ENCODE results near the gene RIC3.
"Not testable (repeated sequence)": the region's sequence is repeated elsewhere in the genome, so short reads cannot be mapped to it uniquely, and the experiment has no call there.

Gene RIC3

GRCh38 chr11:8186429-8186828 lies 17.6 kb upstream of the RIC3 start:
- no peak for DNase-seq

DNA sequence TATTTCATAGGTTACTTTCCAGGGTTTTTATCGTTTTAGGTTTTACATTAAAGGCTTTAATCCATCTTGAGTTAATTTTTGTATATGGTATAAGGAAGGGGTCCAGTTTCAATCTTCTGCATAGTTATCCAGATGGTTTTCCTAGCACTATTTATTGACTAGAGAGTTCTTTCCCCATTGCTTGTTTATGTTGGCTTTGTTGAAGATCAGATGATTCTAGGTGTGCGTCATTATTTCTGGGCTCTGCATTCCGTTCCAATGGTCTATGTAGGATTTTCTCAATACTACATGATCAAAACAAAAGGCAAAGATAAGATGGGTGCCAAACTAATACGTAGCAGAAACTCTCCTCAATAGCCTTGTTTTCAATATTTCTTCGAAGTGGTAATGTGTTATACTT lies 14.3 kb upstream of the RIC3 start:
- DNase-seq, result no peak

DNA sequence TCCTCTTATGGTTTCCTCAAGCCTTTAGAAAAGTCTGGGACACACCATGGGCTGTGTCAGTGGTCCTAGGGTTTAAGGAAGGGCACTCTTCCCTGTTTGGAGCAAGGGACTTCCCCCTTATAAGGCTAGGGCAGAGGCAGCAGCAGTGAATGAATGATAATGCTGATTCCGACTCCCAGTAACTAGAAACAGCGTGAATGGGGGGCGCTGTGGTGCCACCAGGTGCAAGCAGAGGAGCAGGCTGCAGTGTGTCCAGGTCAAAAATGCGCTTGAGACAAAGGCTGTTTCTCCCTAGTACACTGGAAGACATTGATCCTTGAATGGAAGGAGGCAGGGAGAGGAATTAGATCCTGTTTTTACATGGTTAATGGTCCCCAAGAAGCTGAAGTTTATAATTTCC lies 11.6 kb upstream of the RIC3 start:
- DNase-seq, result no peak

DNA sequence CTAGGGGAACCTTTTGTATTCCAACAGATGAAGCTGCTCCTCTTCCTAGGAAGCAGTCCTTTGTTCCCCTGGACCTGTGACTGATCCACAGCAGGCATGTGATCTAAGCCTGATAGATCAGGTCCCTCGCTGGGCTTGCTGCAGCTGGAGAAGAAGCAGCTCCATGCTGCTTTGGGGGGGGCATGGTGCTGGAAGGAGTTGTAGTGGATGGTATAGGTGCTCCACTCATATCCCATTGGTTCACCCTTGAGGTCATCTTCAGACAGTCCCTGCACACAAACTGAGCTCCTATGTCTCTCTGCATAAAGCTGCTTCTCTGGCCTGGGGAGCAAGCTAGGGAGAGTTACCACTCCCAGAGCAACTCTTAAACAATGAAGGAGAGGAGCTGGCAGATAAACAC lies 9.5 kb upstream of the RIC3 start:
- no peak for DNase-seq

DNA sequence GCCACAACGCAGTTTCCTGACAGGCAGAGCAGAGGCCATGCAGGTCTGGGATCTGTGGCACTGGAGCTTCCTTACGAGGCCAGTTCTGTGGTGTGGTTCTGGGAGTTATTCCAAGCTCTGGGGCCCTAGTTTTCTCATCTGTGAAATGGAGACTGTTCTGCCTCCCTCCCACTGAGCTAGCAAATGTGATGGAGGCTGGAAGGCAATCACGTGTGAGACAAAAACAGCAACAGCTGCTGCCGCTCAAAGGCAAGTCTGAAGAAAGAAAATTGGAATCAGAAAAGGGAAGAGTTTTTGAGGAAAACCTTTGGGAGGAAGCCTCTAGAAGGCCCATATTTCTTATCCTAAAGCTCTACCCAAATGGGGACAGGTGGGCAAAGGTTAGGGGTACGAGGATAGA lies 8.3 kb upstream of the RIC3 start:
- no peak for DNase-seq

- no peak for DNase-seq
Measured at GRCh38 chr11:8167796-8168195, 1.0 kb downstream of the RIC3 start.

DNA sequence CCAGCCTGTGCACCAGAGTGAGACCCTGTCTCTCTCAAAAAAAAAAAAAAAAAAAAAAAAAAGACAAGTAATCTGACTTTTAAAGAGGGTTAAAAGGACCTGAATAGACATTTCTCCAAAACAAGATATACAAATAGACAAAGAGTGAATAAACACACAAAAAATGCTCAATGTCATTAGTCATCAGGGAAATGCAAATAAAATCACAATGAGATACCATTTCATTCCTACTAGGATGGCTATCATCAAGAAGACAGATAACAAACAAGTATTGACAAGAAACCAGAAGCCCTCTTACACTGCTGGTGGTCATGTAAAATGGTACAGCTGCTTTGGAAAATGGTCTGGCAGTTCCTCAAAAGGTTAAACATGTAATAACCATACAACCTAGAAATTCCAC lies 4.1 kb downstream of the RIC3 start:
- DNase-seq, result no peak

GRCh38 chr11:8161627-8162304 lies 7.1 kb downstream of the RIC3 start:
- DNase-seq, result not testable (repeated sequence)

DNA sequence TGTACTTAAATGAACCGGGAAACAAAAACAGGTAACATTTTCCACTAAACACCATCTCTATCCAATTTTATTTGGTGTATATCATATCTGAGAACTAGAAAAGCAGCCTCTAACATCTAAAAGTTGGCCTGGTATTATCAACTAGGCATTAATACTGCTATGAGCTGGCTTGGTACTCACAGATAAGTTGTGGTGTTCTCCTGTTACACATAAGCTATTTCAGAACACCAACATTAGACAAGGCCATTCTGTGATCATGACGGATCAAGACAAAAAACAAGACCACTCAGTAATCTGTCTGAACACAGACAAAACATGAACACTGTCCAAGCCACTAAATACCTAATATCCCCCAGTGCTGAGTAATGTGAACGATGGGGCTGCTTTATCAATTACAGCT lies 11.9 kb downstream of the RIC3 start:
- no peak for DNase-seq

DNA sequence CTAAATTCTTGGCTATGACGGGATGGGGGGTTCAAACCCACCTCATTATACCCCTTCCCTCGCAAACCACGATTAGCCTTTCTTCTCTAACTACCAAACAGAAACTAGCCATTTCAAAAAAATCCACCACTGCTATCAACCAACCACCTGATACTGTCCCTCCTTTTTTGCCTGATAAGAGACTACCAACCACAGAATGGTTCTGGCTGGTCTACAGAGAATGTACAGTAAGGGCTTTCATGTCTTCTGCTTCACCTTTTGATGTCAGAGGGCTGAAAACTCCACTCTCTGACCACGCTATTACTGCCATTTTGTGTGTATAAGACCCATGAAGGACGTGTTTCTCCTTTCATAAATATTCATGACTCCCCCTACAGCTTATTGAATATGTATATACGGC lies 19.1 kb downstream of the RIC3 start:
- no peak for DNase-seq

DNA sequence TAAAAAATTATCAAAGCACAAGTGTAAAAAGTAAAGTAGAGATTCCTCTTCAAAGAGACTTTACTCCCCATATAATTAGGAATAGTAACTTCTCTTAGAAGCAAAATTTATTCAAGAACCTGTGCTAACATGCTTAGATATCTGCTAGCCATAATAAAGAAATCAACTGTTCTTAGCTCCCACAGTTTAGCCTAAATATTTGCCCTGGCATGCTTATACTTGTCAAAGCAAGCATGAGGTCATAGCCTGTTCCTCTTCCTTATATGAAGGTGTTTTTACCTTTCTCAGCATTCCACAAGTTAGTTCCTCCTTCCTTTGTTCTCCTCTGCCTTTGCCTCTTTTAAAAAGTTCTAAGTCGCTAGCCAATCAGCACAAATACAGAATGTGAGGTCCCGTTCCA lies 30.3 kb downstream of the RIC3 start:
- no peak for DNase-seq

GRCh38 chr11:8127447-8127846 lies 41.4 kb downstream of the RIC3 start:
- no peak for DNase-seq

DNA sequence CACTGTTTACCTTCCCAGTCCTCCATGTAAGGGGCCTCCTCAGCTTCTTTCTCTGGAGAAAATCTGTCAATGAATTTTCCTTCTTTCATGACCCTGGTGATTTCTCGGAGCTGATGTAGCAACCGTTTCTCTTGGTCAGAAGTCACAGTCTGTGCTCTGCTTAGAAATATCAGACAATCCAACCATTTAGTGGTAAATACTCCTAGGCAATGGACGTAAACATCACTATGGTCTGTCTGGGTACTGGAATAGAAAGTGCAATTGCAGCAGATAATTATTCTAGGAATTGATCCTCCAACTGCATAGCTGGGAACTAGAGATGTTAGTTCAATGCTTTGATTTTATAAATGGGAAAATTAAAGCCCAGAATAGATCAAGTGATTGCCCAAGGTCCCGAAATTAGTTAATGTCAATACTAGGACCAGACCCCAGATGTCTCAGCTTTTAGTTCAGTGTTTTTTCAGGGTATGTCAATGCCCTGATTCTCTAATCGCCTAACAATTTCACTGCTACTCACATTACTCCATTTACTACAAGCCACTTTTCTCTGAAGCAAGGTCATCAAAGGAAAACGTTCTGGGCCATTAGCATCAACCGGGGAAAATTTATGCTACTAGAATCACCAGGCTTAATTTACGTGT lies 42.1 kb downstream of the RIC3 start:
- DNase-seq, result no peak

DNA sequence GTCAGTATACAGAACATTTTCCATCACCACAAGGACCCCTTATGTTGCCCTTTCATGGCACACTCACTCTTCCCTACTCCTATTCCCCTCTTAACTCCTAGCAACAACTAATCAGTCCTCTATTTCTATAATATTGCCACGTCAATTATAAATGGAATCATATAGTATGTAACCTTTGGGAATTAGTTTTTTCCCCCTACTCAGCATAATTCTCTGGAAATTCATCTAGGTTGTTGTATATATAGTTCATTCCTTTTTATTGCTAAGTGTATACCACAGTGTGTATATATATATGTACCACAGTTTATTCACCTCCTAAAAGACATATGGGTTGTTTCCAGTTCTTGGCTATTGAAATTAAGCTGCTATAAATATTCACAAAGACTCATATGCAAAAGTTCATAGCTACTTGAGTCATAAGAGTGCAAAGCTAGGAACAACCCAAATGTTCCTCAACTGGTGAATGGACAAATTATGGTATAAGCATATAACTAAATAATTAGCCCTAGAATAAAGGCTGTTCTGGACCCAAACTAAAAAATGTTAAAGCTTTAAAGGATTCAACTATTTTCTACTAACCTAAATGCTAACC lies 46.6 kb downstream of the RIC3 start:
- no peak for DNase-seq

- no peak for DNase-seq
Measured at GRCh38 chr11:8111636-8112035, 57.2 kb downstream of the RIC3 start.

- DNase-seq, result no peak
Measured at GRCh38 chr11:8110396-8110795, 58.4 kb downstream of the RIC3 start.

DNA sequence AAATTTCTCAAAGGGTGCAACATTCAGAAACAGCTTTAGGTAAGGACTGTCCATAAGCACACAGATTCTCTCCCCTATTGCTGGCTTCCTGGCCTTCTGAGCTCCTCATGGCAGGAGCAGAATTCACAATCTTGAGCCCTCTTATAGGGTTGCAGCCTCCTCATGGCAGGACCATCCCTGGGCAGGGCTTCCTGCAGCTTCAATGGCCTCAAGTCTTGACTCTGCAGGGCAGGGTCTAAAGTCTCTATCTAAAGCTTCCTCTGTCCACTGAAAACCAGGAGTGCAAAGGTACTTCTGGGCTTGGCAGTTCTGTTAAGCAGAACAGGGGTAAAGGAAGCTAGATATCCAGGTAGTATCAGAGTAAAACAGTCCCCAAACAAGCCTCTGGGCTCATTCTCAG lies 59.1 kb downstream of the RIC3 start:
- DNase-seq, result no peak

DNA sequence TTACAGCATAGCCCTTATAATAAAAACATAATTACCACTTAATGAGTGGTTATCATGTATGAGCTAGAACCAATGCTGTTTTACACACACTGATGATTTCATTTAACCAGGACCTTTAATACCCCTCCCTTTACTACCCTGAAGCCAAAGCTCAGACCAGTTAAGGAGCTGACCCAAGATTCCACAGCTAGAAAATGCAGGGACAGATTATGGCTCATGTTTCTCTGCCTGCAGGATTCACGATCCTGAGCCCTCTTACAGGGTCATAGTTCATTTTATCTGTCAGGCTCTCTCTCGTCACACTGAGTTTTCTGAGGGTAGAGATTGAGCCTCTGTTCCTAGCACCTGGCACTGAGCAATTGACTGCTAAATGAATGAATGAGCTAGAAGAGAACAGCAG lies 60.4 kb downstream of the RIC3 start:
- DNase-seq, result no peak

GRCh38 chr11:8107642-8108041 lies 61.2 kb downstream of the RIC3 start:
- no peak for DNase-seq

- no peak for DNase-seq
Measured at GRCh38 chr11:8106679-8107078, 62.1 kb downstream of the RIC3 start.

- DNase-seq, result no peak
Measured at GRCh38 chr11:8105666-8106065, 63.2 kb downstream of the RIC3 start.

GRCh38 chr11:8105133-8105532 lies 63.7 kb downstream of the RIC3 start:
- DNase-seq, result no peak

DNA sequence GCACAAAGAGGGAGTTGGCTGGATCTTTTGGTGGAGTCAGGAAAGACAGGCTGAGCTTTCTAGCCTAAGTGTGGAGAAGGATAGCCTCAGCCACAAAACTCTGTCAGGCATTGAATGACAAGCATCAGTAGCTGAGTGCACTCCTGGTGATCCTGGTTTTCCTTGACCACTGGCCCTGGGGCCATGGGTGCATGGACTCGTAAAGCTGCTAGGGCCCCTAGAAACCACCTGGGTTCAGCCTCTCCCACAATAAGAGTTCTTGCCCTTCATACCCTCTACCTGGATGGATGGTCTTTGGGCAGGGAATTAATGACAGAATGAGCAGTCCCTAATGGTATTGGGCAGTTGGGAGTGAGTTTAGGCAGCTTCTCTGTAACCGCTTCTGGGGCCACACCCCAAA lies 64.9 kb downstream of the RIC3 start:
- DNase-seq, result no peak

DNA sequence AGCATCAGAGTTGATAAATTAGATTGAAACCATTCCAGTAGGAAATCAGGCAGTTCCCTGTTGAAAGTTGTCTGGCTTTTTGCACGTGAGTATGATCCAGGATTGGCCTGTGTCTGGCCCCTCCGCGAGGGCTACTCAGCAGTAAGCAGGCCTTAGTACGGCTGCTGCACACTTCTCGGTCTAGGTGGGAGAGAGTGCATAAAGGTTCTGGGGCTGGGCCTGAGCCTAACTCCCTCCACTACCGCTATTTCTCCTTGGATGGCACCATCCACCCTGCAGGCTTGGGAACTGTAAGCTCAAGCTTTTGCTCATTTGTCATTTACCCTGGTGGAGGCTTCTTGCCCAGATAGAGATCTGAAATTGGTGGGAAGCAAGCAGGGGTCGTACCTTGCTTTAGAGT lies 65.9 kb downstream of the RIC3 start:
- no peak for DNase-seq

All from amniotic stem cell (primary cell).